MG63 (cell line): ENCODE measurements around the gene MPZL3. TPM values are rescaled to one million over a fixed set of nuclear protein-coding genes. Genes with fewer than 3 reads are reported as not detected.

Experiments
- DNase-seq: peaks from one replicate; pipeline ENCODE4 v3.0.0-alpha.2; 2020
- H3K27me3 ChIP-seq: fragments of 250-450 bp; sonication (Bioruptor Pico); 2 replicates; pipeline ENCODE4 v1.5.1; 2020; ENCODE audit warnings: mild to moderate bottlenecking, moderate library complexity
- H3K36me3 ChIP-seq: fragments of 250-450 bp; sonication (Bioruptor Pico); 2 replicates; pipeline ENCODE4 v1.5.1; 2020; ENCODE audit warnings: mild to moderate bottlenecking, moderate library complexity
- H3K4me3 ChIP-seq: fragments of 250-450 bp; sonication (Bioruptor Pico); 2 replicates; pipeline ENCODE4 v1.5.1; 2020; ENCODE audit warnings: mild to moderate bottlenecking, moderate library complexity
- H3K9me3 ChIP-seq: fragments of 250-450 bp; sonication (Bioruptor Pico); 2 replicates; pipeline ENCODE4 v1.5.1; 2020; ENCODE audit warnings: mild to moderate bottlenecking, moderate library complexity
- total RNA-seq: library from RNA; depleted of rRNA; stranded (reverse); fragments of >200 nt; shearing (Covaris generic); gene quantifications from 2 replicates; pipeline ENCODE4 v1.2.3, GENCODE V29; 2014; ENCODE audit warnings: low replicate concordance; rRNA removed

The MPZL3 gene
- 1.3 and 1.6 TPM in 2 replicates for total RNA-seq

DNA sequence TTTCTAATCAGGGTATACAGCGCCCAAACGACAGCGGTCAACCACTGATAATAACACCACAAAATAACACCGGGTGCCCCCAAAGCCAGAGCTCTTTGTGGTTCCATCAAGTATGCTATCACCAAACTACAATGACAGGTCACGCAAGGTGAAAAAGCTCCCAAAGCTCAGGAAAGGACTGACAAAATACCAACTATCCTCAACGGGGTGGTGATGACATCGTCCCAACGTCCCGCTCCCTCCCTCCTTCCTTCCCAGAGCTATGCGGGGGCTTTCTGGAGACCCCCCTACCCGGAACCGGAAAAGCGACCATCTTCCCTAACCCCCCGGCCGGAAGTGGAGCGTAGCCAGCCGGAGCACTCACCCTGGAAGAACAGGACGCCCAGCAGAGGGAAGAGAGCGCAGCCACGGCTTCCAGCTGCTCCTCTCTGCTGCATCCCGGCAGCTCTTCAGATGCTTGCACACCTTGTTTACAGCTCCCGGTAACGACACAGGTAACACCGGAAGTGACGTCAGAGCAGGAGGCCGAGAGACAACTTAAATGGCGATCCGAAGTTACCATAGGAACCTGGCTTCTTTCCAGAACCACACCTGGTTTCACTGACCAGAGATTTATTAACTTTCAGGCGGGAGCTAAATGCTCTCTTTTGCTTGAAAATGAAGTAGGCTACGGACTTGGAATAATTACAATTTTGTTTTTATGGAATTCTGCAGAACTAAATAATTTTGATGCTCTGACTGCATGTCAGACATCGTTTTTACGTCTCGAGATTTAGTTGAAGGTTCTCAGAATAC is at the start of gene MPZL3:
Gene MPZL3, minus strand, starts transcription at position 508 of the 795 bp plus-strand sequence. Its CDS starts 71 bp downstream, at position 437.
- peak; percentile 64 for DNase-seq

GRCh38 chr11:118301600-118302195 is 49.5 kb upstream of the MPZL3 start:
- Histone ChIP-seq H3K9me3 (no peaks in the 10 kb centered on the region), H3K27me3 (peaks cover 15% of the 10 kb centered on the region; the same call in 1 of the 2 replicates), H3K4me3 (no peak overlapping the region), H3K36me3 (no peaks in the 10 kb centered on the region)
- no peak for DNase-seq

More for the DNA sequence above, at the start of gene MPZL3:
- Histone ChIP-seq H3K36me3 (no peaks in the 10 kb centered on the region), H3K9me3 (no peaks in the 10 kb centered on the region), H3K27me3 (peaks cover 7% of the 10 kb centered on the region; the same call in 1 of the 2 replicates), H3K4me3 (peak within 1 kb of the TSS; percentile 79)

- peak; percentile 2 for DNase-seq
- no peaks in the 10 kb centered on the region for H3K9me3 ChIP-seq
- no peak overlapping the region for H3K4me3 ChIP-seq
- no peaks in the 10 kb centered on the region for H3K36me3 ChIP-seq
- peaks cover 4% of the 10 kb centered on the region for H3K27me3 ChIP-seq
Measured at GRCh38 chr11:118295815-118296454, 43.8 kb upstream of the MPZL3 start.

DNA sequence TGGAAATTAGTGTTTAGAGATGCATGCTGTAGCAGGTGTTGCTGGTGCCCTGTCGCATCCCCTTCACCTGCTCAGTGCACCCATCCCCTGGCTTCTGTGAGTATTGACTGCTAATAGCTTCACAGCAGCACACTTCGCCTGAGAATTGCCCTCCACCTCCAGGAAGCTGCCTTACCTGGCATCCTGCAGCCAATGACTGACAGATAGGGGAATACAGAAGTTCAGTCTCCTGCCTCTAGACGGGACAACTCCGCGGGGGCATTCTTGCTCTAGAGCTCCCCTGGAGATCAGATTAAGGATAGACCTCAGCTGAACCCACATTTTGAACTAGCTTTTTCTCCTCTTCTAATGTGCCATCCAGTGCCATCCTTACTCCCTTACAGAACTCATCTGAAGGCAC is 43.0 kb upstream of the MPZL3 start:
- no peaks in the 10 kb centered on the region for H3K36me3 ChIP-seq
- H3K9me3 ChIP-seq: no peaks in the 10 kb centered on the region
- no peak overlapping the region for H3K4me3 ChIP-seq
- no peak for DNase-seq
- peaks cover 4% of the 10 kb centered on the region; the same call in 1 of the 2 replicates for H3K27me3 ChIP-seq

GRCh38 chr11:118294053-118294452 is 41.9 kb upstream of the MPZL3 start:
- Histone ChIP-seq H3K9me3 (no peaks in the 10 kb centered on the region), H3K4me3 (no peak overlapping the region), H3K27me3 (peaks cover 4% of the 10 kb centered on the region; the same call in 1 of the 2 replicates), H3K36me3 (no peaks in the 10 kb centered on the region)
- no peak for DNase-seq

GRCh38 chr11:118291477-118292135 is 39.4 kb upstream of the MPZL3 start:
- peaks cover 4% of the 10 kb centered on the region; the same call in 1 of the 2 replicates for H3K27me3 ChIP-seq
- no peaks in the 10 kb centered on the region for H3K9me3 ChIP-seq
- H3K4me3 ChIP-seq: no peak overlapping the region
- no peaks in the 10 kb centered on the region for H3K36me3 ChIP-seq
- no peak for DNase-seq

DNA sequence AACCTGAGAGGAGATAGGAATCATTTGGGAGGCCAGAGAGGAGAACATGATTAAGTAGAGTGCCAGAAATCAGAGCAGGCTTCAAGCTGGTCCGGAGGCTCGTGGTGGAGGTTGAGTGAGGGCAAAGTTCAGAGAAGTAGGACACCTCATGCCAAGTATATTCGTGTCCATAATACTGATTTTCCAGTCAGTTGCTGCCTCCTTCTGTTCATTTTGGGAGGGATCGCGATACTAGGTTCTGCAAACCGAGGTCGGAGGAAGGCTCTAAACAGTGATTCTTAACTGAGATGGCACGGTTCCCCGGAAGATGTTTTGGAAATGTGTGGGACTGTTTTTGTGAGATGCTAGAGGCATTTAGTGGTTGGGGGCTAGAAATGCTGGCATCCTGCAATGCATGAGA is 38.8 kb upstream of the MPZL3 start:
- Histone ChIP-seq H3K4me3 (no peak overlapping the region), H3K9me3 (no peaks in the 10 kb centered on the region), H3K36me3 (no peaks in the 10 kb centered on the region), H3K27me3 (peaks cover 5% of the 10 kb centered on the region; the same call in 1 of the 2 replicates)
- peak; percentile 8 for DNase-seq

- H3K27me3 ChIP-seq: peaks cover 6% of the 10 kb centered on the region; the same call in 1 of the 2 replicates
- DNase-seq: no peak
- no peaks in the 10 kb centered on the region for H3K36me3 ChIP-seq
- H3K9me3 ChIP-seq: no peaks in the 10 kb centered on the region
- H3K4me3 ChIP-seq: no peak overlapping the region
Measured at GRCh38 chr11:118289401-118289800, 37.2 kb upstream of the MPZL3 start.

DNA sequence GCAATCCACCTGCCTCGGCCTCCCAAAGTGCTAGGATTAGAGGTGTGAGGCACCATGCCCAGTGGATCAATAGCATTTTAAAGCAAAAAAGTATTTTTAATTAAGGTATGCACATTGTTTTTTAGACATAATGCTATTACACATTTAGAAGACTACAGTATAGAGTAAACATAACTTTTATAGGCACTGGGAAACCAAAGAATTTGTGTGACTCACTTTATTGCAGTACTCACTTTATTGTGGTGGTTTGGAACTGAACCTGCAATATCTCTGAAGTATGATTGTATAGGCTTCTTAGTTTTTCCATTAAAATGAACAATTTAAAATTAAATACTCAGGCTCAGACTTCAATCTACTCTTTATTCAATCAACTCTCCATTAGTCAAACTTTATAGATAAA is 34.8 kb upstream of the MPZL3 start:
- Histone ChIP-seq H3K27me3 (peaks cover 6% of the 10 kb centered on the region; the same call in 1 of the 2 replicates), H3K36me3 (no peaks in the 10 kb centered on the region), H3K9me3 (no peaks in the 10 kb centered on the region), H3K4me3 (no peak overlapping the region)
- no peak for DNase-seq

- no peak for DNase-seq
- Histone ChIP-seq H3K9me3 (no peaks in the 10 kb centered on the region), H3K4me3 (no peak overlapping the region), H3K27me3 (peaks cover 6% of the 10 kb centered on the region; the same call in 1 of the 2 replicates), H3K36me3 (no peaks in the 10 kb centered on the region)
Measured at GRCh38 chr11:118286545-118286944, 34.4 kb upstream of the MPZL3 start.

DNA sequence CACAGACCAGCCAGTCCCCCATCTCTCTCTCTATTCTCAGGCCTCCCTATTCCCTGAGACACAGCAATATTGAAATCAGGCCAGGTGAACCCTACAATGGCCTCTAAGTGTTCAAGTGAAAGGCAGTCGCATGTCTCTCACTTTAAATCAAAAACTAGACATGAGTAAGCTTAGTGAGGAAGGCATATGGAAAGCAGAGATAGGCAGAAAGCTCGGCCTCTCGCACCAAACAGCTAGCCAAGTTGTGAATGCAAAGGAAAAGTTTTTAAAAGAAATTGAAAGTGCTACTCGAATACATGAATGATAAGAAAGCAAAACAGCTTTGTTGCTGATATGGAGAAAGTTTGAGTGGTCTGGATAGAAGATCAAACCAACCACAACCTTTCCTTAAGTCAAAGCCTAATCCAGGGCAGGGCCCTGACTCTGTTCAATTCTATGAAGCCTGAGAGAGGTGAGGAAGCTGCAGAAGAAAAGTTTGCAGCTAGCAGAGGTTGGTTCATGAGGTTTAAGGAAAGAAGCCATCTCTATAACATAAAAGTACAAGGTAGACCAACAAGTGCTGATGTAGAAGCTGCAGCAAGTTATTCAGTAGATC is 31.7 kb upstream of the MPZL3 start:
- no peak for DNase-seq
- H3K36me3 ChIP-seq: no peaks in the 10 kb centered on the region
- H3K27me3 ChIP-seq: 0 out of 2 replicates have a peak, but pooled peaks cover 2% of the 10 kb centered on the region
- no peak overlapping the region for H3K4me3 ChIP-seq
- no peaks in the 10 kb centered on the region for H3K9me3 ChIP-seq

DNA sequence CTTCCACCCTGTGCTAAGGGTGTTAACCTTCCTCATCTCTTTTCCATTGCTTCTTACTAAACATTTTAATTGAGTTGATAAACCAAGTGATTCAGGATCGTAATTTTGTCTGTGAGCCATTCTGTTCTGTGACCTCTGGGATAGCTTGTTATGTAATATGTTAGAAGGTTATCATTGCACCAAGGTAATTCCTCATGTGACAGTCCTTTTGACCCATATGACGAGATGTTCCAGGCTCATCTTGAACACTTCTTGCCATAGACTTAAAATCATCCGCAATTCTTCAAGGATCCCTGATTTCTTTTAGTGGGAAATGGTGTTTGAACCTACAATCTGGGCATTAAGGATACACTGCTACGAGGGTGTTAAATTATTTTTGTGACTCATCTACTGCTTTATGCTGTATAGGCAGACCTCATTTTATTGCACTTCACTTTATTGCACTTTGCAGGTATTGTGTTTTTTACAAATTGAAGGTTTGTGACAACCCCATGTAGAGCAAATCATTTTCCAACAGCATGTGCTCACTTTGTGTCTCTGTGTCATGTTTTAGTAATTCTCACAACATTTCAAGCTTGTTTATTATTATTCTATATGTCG is 31.0 kb upstream of the MPZL3 start:
- Histone ChIP-seq H3K4me3 (no peak overlapping the region), H3K9me3 (no peaks in the 10 kb centered on the region), H3K27me3 (0 out of 2 replicates have a peak, but pooled peaks cover 2% of the 10 kb centered on the region), H3K36me3 (no peaks in the 10 kb centered on the region)
- DNase-seq: no peak

DNA sequence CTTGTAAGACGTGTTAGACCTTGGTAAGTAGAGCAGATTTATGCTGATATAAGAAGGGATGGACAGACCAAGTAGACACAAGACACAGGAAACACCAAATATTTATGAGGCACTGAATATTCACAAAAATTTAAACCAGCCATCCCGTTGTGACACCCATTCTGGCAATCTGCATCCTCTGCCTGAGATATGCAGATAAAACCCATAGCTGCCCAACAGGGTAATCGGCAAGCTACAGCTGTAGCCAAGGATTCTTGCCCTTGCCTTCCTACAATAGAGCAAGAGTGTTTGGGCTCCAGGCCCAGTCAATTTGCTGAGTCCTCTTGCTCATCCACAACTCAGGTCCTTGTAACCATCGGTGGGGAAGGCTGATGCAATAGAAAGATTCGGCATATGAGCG is 30.4 kb upstream of the MPZL3 start:
- Histone ChIP-seq H3K4me3 (no peak overlapping the region), H3K9me3 (no peaks in the 10 kb centered on the region), H3K36me3 (no peaks in the 10 kb centered on the region), H3K27me3 (0 out of 2 replicates have a peak, but pooled peaks cover 2% of the 10 kb centered on the region)
- DNase-seq: no peak

DNA sequence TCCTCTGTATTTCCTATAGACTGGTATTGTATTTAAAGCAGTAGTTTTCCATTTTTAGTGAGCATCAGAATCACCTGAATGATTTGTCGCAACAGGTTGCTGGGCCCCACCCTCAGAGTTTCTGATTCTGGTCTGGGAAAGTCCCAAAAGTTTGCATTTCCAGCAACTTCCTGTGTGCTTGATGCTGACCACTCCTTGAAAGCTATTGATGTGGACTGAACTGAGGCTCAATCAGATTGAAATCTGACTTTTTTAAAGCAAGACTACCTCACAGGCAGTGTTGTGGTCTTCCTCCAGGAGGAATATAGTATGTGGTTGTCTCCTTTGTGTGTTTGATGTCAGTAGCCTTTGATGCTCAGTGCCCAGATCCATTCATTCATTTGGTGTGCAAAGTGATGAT is 29.1 kb upstream of the MPZL3 start:
- no peak for DNase-seq
- H3K27me3 ChIP-seq: 0 out of 2 replicates have a peak, but pooled peaks cover 2% of the 10 kb centered on the region
- H3K4me3 ChIP-seq: no peak overlapping the region
- no peaks in the 10 kb centered on the region for H3K36me3 ChIP-seq
- H3K9me3 ChIP-seq: no peaks in the 10 kb centered on the region

DNA sequence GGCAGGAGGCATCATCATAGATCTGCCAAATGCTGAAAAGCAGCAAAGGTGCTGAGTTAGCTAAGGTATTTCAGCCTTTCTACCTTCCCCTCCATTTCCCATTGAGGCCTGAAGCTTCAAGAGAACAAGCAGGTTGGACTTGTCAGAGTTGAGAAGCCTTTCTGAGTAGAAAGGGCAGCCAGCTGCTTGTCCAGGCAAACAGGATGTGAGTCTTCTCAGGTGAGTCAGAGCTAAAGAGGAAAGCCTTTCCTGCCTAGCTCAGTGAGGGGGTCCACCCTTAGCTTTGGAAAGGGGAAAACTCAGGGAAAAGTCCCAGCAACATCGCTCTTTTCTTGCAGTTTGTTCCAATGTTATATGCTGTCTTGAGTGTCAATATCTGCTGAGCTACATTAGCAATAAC is 25.1 kb upstream of the MPZL3 start:
- no peaks in the 10 kb centered on the region for H3K27me3 ChIP-seq
- no peak overlapping the region for H3K4me3 ChIP-seq
- H3K9me3 ChIP-seq: no peaks in the 10 kb centered on the region
- DNase-seq: peak; percentile 43
- H3K36me3 ChIP-seq: no peaks in the 10 kb centered on the region

GRCh38 chr11:118276422-118276821 is 24.3 kb upstream of the MPZL3 start:
- H3K27me3 ChIP-seq: no peaks in the 10 kb centered on the region
- no peak for DNase-seq
- no peaks in the 10 kb centered on the region for H3K9me3 ChIP-seq
- H3K4me3 ChIP-seq: no peak overlapping the region
- H3K36me3 ChIP-seq: no peaks in the 10 kb centered on the region
